SK-N-MC (cell line): ENCODE data around the gene ADCY7.

ENCODE experiments used
- EZH2 ChIP-seq: fragments of 200-600 bp; sonication (generic); IDR thresholded peaks from one replicate; pipeline ENCODE4 v1.6.1; 2017; ENCODE audit warnings: antibody characterized with exemption
- POLR2AphosphoS5 ChIP-seq: IDR thresholded peaks from 2 replicates; pipeline ENCODE4 v1.6.1; 2012; ENCODE audit warnings: mild to moderate bottlenecking, low read depth, low read length, borderline replicate concordance

DNA sequence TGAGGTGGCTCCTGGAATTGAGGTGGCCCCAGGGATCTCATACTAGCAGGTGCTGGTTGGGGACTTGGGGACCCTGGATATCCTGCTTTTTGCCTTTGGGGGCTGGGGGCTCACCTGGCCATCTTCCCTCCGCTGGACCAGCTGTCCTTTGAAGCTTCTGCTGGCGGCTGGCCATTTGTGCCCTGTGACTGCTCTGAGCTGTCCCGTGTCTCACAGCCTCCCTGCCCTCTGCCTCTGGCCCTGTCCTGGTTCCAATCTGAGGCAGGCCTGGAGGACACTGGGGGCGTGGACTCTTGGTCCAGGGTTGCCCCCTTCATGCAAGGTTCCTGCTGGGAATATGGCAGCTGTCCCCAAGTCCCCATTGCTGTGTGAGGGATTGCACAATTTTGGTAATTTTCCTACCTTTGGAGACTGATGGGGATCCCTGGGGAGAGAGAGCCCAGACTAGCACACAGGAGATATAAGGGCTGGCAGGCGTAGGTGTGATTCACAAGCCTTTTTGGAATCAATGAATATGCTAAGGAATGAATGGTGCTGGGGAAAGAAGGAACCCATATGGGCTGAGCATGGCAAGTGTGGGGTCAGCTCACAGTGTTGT, 19.2 kb downstream of the ADCY7 start:
- no peak for TF ChIP-seq POLR2AphosphoS5
- no peak for TF ChIP-seq EZH2
